HG02610 (cell line): ENCODE measurements around the gene MELK.

ENCODE experiments used
- ATAC-seq: cut with Tn5 transposase; IDR thresholded peaks from one replicate; pipeline ENCODE4 v1.9.1; 2021; ENCODE audit warnings: mild to moderate bottlenecking, moderate library complexity; ENCODE audit not compliant: unreplicated experiment

MELK gene

GRCh38 chr9:36665921-36666431 lies 93.3 kb downstream of the MELK start:
- ATAC-seq = peak; percentile 49

GRCh38 chr9:36671561-36671960 lies 98.9 kb downstream of the MELK start:
- ATAC-seq = no peak

GRCh38 chr9:36676091-36676490 lies 103.4 kb downstream of the MELK start:
- ATAC-seq = no peak

GRCh38 chr9:36676778-36677485 lies 104.2 kb downstream of the MELK start:
- ATAC-seq = no peak

GRCh38 chr9:36677611-36678010 lies 104.9 kb downstream of the MELK start:
- ATAC-seq = no peak

GRCh38 chr9:36679710-36680109 lies 107.0 kb downstream of the MELK start:
- no peak for ATAC-seq

- no peak for ATAC-seq
These were observed 113.8 kb downstream of the MELK start for GRCh38 chr9:36686471-36686870.

GRCh38 chr9:36690412-36691168 lies 117.9 kb downstream of the MELK start:
- no peak for ATAC-seq

- ATAC-seq = no peak
These were observed 119.0 kb downstream of the MELK start for GRCh38 chr9:36691671-36692070.

GRCh38 chr9:36698984-36699383 lies 126.3 kb downstream of the MELK start:
- ATAC-seq = no peak

- ATAC-seq = no peak
These were observed 131.5 kb downstream of the MELK start for GRCh38 chr9:36704148-36704547.

- no peak for ATAC-seq
These were observed 141.1 kb downstream of the MELK start for GRCh38 chr9:36713515-36714490.

GRCh38 chr9:36716496-36716895 lies 143.8 kb downstream of the MELK start:
- ATAC-seq = no peak

- ATAC-seq = no peak
These were observed 144.6 kb downstream of the MELK start for GRCh38 chr9:36717276-36717675.

GRCh38 chr9:36718612-36719011 lies 145.9 kb downstream of the MELK start:
- no peak for ATAC-seq

- ATAC-seq = no peak
These were observed 147.3 kb downstream of the MELK start for GRCh38 chr9:36720043-36720442.

GRCh38 chr9:36721846-36722588 lies 149.3 kb downstream of the MELK start:
- ATAC-seq = no peak

- no peak for ATAC-seq
These were observed 153.2 kb downstream of the MELK start for GRCh38 chr9:36725777-36726356.
